Mucosa of stomach (tissue), 1 donor: ENCODE results near the gene ZBTB7C.

Experiments
- H3K27me3 ChIP-seq: one replicate; pipeline ENCODE4 v1.7.0; 2013; ENCODE audit warnings: mild to moderate bottlenecking, low read length; ENCODE audit not compliant: control insufficient read depth, insufficient read depth
- H3K36me3 ChIP-seq: one replicate; pipeline ENCODE4 v1.7.0; 2013; ENCODE audit warnings: low read length; ENCODE audit not compliant: control insufficient read depth, insufficient read depth
- H3K4me1 ChIP-seq: one replicate; pipeline ENCODE4 v1.7.0; 2013; ENCODE audit warnings: mild to moderate bottlenecking, low read length; ENCODE audit not compliant: control insufficient read depth, insufficient read depth
- H3K4me3 ChIP-seq: one replicate; pipeline ENCODE4 v1.7.0; 2013; ENCODE audit warnings: low read length
- H3K9ac ChIP-seq: one replicate; pipeline ENCODE4 v1.7.0; 2013; ENCODE audit warnings: mild to moderate bottlenecking, low read length, moderate library complexity
- H3K9me3 ChIP-seq: one replicate; pipeline ENCODE4 v1.7.0; 2013; ENCODE audit warnings: mild to moderate bottlenecking, low read length, moderate library complexity; ENCODE audit not compliant: control insufficient read depth
- donor health status: Pancreatic carcinoma.

The ZBTB7C gene

GRCh38 chr18:48219037-48219809, 190.0 kb downstream of the ZBTB7C start:
- Histone ChIP-seq H3K27me3 (no peaks in the 10 kb centered on the region), H3K4me1 (peaks cover 14% of the 10 kb centered on the region), H3K9ac (no peak overlapping the region), H3K36me3 (no peaks in the 10 kb centered on the region), H3K4me3 (no peak overlapping the region), H3K9me3 (no peaks in the 10 kb centered on the region)

GRCh38 chr18:48218285-48219022, 190.7 kb downstream of the ZBTB7C start:
- Histone ChIP-seq H3K36me3 (no peaks in the 10 kb centered on the region), H3K9ac (no peak overlapping the region), H3K27me3 (no peaks in the 10 kb centered on the region), H3K4me1 (peaks cover 14% of the 10 kb centered on the region), H3K9me3 (no peaks in the 10 kb centered on the region), H3K4me3 (no peak overlapping the region)

DNA sequence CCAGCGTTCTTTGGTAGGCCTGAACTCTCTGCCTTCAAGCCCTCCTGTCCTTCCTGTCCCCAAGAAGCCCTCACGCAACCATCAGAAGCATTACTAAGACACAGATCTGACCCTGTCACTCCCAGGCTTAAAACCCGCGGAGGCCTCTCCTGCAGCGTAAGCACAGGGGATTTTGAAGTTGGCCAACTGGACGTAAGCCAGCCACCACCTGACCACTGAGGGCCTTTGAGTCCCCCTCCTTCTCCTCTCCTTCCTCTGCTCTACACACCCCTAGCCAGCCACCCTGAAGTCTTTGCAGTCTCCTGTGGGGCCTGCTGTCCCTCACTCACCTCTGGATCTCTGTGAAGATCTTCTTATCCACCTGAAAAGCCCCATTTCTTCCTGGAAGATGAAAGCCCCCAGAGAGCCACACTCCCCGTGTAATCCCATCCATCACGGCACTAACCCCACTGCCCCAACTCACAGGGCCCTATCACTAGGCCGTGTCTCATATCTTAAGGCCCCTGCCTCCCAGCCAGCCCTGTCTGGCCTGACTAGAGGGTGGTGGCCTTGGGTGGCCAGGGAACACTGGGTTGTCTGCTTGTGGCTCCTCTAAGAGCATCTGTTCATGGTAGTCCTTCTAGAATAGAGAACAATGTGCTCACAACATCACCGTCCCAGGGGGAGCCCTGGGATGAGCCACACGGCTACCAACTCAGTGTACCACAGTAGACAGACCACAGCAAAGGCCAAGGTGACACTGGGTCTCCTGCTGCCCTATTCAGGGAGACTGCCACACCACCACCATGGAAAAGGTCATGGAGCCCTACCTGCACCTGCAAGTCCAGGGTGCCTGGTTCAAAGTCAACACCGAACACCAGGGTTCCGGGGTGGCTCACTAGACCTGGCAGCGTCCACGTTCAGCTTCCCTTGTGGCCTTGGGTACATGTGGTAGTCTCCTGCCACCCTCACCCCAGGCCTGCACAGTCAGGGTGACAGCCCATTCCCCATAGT, 191.6 kb downstream of the ZBTB7C start:
- Histone ChIP-seq H3K4me3 (no peak overlapping the region), H3K4me1 (peaks cover 14% of the 10 kb centered on the region), H3K9ac (no peak overlapping the region)

DNA sequence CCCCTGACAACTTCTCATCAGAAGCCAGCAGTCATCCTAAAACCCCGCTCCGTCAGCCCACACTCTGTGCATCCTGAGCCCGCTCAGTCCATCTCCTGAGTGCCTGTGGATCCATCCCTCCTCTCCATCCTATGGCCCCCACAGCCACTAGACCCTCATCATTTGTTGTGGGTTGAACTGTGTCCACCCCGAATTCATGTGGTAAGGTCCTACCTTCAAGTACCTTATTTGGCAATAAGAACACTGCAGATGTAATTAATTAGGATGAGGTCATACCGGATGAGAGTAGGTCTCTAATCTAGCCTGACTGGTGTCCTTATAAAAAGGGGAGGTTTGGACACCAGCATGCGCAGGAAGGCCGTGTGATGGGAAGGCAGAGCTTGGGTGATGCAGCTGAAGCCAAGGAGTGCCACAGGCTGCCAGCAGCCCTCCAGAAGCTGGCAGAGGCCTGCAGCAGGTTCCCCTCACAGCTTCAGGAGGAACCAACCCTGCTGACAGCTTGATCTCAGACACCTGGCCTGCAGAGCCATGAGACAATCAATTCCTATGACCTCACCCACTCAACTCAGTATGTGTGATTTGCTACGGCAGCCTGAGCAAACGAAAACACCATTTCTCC, 192.4 kb downstream of the ZBTB7C start:
- no peaks in the 10 kb centered on the region for H3K36me3 ChIP-seq
- H3K4me1 ChIP-seq = peaks cover 8% of the 10 kb centered on the region
- no peak overlapping the region for H3K9ac ChIP-seq
- H3K4me3 ChIP-seq = no peak overlapping the region
- H3K9me3 ChIP-seq = no peaks in the 10 kb centered on the region
- H3K27me3 ChIP-seq = no peaks in the 10 kb centered on the region

More for the DNA sequence above, 191.6 kb downstream of the ZBTB7C start:
- Histone ChIP-seq H3K36me3 (no peaks in the 10 kb centered on the region), H3K27me3 (no peaks in the 10 kb centered on the region), H3K9me3 (no peaks in the 10 kb centered on the region)

DNA sequence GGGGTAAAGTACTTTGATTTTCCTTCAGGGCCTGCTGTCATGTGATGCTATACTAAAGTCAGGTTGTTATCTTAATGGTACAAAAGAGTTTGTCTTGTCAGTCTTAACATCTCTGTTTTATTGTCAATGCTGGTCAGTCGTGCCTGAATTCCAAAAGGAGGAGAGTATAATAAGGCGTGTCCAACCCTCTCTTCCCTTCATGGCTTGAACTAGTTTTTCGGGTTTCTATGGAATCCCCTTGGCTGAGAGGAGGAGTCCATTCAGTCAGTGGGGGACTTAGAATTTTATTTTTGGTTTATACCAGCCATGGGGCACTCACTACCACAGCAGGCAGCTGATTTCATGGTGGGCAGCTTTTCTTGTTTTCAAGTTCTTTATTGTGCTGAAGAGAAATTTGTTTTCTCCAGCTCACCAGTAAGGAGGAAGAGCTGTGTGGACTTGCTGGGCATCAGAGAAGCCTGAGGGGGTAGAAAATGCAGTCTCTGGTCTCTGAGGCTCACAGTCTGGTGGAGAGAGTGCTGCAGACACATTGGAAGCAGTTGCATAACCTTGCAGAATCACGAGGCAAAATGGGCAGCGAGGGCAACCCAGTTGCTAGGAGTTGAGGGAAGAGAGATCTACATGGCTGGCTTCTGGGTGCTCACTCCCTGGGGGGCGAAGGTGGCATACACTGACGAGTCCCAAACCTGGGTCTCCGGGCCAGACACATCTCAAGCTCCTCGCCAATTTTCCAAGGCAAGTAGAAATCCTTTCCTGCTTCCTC, 193.1 kb downstream of the ZBTB7C start:
- Histone ChIP-seq H3K9me3 (no peaks in the 10 kb centered on the region), H3K4me3 (no peak overlapping the region), H3K9ac (no peak overlapping the region), H3K36me3 (no peaks in the 10 kb centered on the region), H3K4me1 (peaks cover 8% of the 10 kb centered on the region), H3K27me3 (no peaks in the 10 kb centered on the region)

DNA sequence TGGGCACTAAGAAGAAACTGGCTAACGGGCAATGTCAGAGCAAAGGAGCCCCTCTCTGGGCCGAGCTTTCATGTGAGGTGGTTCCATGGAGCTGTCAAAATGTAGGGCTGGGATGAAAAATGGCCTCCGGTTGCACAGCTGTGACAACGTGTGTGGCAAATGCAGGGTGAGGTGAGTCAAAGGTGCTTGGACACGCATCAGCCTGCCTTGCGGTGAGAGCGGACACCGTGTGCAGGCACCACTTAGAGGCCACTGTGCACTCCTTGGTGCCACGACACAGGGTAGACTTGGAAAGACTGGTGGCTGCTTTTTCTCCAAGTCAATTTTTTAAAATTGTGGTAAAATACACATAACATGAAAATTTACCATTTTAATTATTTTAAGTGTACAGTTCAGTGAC, 195.4 kb downstream of the ZBTB7C start:
- Histone ChIP-seq H3K9ac (no peak overlapping the region), H3K9me3 (no peaks in the 10 kb centered on the region), H3K4me1 (peaks cover 12% of the 10 kb centered on the region), H3K27me3 (no peaks in the 10 kb centered on the region), H3K4me3 (no peak overlapping the region), H3K36me3 (no peaks in the 10 kb centered on the region)

DNA sequence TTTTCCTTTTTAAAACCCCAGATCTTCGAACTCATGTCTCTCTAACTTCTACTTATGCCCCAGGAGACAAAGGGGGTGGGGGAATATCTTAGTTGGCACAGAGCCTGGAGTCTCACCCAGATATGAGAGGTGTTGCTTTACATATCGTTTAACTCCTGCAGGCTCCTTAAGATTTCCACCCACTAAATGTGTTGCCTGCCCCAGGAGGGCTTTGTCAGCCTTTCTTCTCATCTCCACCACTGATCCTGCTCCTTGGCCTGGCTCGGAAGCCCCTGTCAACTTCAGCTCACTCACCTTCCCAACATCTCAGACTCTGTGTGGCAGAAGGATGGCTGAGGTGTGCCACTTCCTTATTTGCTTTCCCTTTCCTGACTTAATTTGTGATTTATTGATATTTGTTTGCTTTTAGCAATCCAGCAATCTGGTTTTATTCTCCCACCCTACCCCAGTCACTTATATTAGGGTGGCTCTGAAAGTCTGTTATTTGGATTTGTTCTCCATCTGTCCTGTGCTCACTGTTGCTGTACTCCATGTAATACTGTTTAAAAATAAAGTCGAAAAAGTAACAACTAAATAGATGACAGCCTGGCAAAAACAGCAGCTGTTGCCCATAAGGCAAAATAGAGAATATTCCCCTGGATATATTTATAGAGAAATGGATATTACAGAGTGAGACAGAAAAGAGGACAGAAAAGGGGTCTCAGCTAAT, 200.6 kb downstream of the ZBTB7C start:
- Histone ChIP-seq H3K4me1 (peaks cover 29% of the 10 kb centered on the region), H3K4me3 (no peak overlapping the region), H3K27me3 (no peaks in the 10 kb centered on the region), H3K9me3 (no peaks in the 10 kb centered on the region), H3K9ac (no peak overlapping the region), H3K36me3 (no peaks in the 10 kb centered on the region)

GRCh38 chr18:48207733-48208132, 201.4 kb downstream of the ZBTB7C start:
- H3K9ac ChIP-seq = no peak overlapping the region
- no peaks in the 10 kb centered on the region for H3K27me3 ChIP-seq
- H3K4me1 ChIP-seq = peaks cover 34% of the 10 kb centered on the region
- no peak overlapping the region for H3K4me3 ChIP-seq
- H3K9me3 ChIP-seq = no peaks in the 10 kb centered on the region
- H3K36me3 ChIP-seq = no peaks in the 10 kb centered on the region

DNA sequence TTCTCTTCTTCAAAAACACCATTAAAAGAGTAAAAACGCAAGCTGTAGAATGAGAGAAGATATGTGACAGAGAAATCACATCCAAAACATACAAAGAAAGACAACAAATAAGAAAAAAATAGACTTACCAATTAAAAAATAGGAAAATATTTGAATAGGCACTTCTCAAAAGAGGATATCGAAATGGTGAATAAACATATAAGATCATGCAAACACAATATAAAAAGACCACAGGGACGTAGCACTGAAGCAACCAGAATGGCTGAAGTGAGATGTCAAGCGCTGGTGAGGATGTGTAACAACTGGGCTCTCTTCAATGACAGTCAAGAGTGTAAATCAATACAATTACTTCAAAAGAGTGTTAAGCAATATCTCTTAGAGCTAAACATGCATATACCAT, 202.3 kb downstream of the ZBTB7C start:
- Histone ChIP-seq H3K9me3 (no peaks in the 10 kb centered on the region), H3K36me3 (no peaks in the 10 kb centered on the region), H3K9ac (no peak overlapping the region), H3K4me1 (peaks cover 38% of the 10 kb centered on the region), H3K27me3 (no peaks in the 10 kb centered on the region), H3K4me3 (no peak overlapping the region)

DNA sequence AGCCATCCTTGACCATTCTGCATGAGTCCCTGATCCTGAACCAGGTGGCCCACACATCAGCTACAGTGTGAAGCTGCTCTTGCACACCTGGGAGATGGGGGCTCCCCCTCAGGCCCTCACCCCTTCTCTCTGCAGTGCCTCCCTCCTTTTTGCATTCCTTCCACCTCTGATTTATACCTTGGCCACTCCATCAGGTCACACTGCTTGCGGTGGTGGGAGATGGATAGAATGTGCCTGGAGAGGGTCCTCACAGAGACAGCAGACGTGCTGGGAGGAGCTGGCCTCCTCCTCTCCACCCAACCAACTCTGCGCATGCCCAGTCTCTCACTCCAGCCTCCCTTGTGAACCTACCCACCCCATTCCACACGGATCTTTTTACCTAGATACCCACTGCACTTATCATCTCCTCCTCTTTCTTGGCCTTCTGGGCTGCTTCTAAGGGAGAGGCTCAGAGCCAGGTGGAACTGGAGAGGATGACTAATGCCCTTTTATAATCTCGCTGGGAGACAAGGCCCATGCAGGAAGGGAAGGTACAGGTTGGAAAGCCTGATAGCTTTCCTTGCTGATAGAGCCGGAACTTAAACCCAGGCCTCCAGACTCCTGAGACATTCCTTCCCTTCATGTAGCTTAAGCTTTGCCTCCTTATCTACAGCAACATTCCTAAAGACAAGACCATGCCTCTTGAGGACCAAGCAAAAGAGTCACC, 205.1 kb downstream of the ZBTB7C start:
- Histone ChIP-seq H3K4me3 (no peak overlapping the region), H3K9me3 (no peaks in the 10 kb centered on the region), H3K27me3 (no peaks in the 10 kb centered on the region), H3K4me1 (peaks cover 37% of the 10 kb centered on the region), H3K9ac (no peak overlapping the region), H3K36me3 (no peaks in the 10 kb centered on the region)
